ENCODE data around the gene MEGF9. TPM values are rescaled to one million over a fixed set of nuclear protein-coding genes. Genes with fewer than 3 reads are reported as not detected.

The MEGF9 gene
- total and polyA plus RNA-seq, 2 donors: 3.5 to 3.7 TPM

DNA sequence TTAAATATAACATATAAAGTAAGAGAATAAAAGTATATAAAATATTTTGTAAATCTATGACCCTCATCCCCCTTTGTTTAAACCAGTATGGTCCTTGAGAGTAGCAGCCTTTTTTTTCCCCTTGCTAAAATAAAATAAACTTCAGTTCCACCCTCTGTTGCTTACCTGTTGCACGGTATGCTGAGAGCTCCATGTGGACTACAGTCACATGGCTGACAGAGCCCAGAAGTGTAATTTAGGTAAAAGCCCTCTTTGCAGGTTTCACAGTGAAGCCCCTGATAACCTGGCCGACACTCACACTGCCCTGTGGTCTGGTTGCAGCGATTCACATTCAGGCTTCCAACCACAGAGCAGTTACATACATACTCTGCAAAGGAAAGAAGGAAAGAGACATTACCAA is 55.1 kb downstream of the MEGF9 start:
- DNase-seq (ENCODE audit: low read depth in 6 of 9, low spot score in 9 of 9): no peak
- Histone ChIP-seq H3K4me1 (ENCODE audit: control insufficient read depth in 2 of 2, insufficient read depth in 2 of 2, low read length in 2 of 2) (no peaks in the 10 kb centered on the region), H3K36me3 (ENCODE audit: control insufficient read depth in 2 of 2, insufficient read depth in 2 of 2, low read length in 1 of 2) (no peaks in the 10 kb centered on the region)

DNA sequence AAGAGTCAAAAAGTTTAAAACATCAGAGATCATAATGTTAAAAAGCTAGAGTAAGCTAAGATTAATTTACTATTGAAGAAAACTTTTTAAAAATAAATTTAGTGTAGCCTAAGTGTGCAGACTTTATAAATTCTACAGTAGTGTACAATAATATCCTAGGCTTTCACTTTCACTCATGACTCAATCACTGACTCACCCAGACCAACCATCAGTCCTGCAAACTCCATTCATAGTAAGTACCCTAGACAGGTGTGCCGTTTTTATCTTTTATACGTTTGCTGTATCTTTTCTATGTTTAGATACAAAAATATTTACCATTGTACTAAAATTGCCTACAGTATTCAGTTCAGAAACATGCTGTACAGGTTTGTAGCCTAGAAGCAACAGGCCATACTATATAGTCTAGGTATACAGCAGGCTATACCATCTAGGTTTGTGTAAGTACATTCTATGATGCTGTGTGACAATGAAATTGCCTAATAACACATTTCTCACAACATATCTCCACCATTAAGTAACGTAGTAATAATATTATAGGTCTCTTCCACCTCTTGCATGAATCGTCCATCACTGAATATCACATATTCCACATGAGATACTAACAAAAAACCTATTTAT is 59.2 kb downstream of the MEGF9 start:
- Histone ChIP-seq H3K4me3 (ENCODE audit: low read length in 2 of 2) (no peak overlapping the region), H3K27ac (ENCODE audit: low read depth in 1 of 2, low read length in 1 of 2) (no peak overlapping the region), H3K9me3 (ENCODE audit: control insufficient read depth in 2 of 2, insufficient read depth in 1 of 2, low read length in 1 of 2) (no peaks in the 10 kb centered on the region), H3K27me3 (ENCODE audit: control insufficient read depth in 2 of 2, insufficient read depth in 1 of 2, low read length in 1 of 2) (no peaks in the 10 kb centered on the region), H3K36me3 (ENCODE audit: control insufficient read depth in 2 of 2, insufficient read depth in 2 of 2, low read length in 1 of 2) (no peaks in the 10 kb centered on the region), H3K4me1 (ENCODE audit: control insufficient read depth in 2 of 2, insufficient read depth in 2 of 2, low read length in 2 of 2) (no peaks in the 10 kb centered on the region)
- 96% methylated on average over 4 of the region's 4 CpGs for WGBS
- no peak for DNase-seq (ENCODE audit: low read depth in 6 of 9, low spot score in 9 of 9)

More for the DNA sequence above, 55.1 kb downstream of the MEGF9 start:
- Histone ChIP-seq H3K27ac (ENCODE audit: low read depth in 1 of 2, low read length in 1 of 2) (no peak overlapping the region), H3K27me3 (ENCODE audit: control insufficient read depth in 2 of 2, insufficient read depth in 1 of 2, low read length in 1 of 2) (no peaks in the 10 kb centered on the region), H3K4me3 (ENCODE audit: low read length in 2 of 2) (no peak overlapping the region), H3K9me3 (ENCODE audit: control insufficient read depth in 2 of 2, insufficient read depth in 1 of 2, low read length in 1 of 2) (no peaks in the 10 kb centered on the region)
- WGBS: 64% methylated on average over 3 of the region's 3 CpGs

DNA sequence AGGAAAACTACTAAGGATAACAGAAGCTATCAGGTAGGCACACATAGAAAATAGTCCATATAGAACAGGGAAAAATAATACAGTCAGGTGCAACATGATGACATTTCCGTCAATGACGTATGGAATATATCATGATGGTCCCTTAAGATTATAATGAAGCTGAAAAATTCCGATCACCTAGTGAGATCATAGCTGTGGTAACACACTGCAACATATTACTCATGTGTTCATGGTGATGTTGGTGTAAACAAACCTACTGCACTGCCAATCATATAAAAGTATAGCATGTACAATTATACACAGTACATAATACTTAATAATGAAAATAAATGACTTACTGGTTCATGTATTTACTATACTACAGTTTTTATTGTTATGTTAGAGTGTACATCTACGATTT is 60.0 kb downstream of the MEGF9 start:
- H3K9me3 ChIP-seq (ENCODE audit: control insufficient read depth in 2 of 2, insufficient read depth in 1 of 2, low read length in 1 of 2): no peaks in the 10 kb centered on the region
- WGBS: 98% methylated on average over 4 of the region's 4 CpGs
- H3K36me3 ChIP-seq (ENCODE audit: control insufficient read depth in 2 of 2, insufficient read depth in 2 of 2, low read length in 1 of 2): no peaks in the 10 kb centered on the region
- H3K27ac ChIP-seq (ENCODE audit: low read depth in 1 of 2, low read length in 1 of 2): no peak overlapping the region
- no peak for DNase-seq (ENCODE audit: low read depth in 6 of 9, low spot score in 9 of 9)
- no peaks in the 10 kb centered on the region for H3K4me1 ChIP-seq (ENCODE audit: control insufficient read depth in 2 of 2, insufficient read depth in 2 of 2, low read length in 2 of 2)
- H3K4me3 ChIP-seq (ENCODE audit: low read length in 2 of 2): no peak overlapping the region
- H3K27me3 ChIP-seq (ENCODE audit: control insufficient read depth in 2 of 2, insufficient read depth in 1 of 2, low read length in 1 of 2): no peaks in the 10 kb centered on the region

DNA sequence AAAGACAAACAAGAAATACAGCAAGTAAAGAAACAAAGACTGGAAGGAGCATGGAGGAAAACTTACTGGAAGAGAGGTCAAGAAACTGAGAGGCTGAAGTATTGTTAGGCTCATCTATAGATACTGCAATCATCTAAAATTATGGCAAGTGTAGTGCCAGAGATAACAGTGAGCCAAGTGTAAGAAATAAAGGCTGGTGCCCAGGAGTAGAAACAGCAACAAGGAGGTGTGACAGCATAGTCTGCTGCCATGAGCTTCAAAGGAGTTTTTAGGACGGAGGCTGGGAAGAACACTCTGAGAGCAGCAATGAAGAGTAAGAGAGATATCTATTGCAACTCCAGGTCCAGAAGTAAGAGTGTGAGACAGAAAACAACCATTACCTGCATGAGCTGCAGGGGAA is 60.5 kb downstream of the MEGF9 start:
- Histone ChIP-seq H3K4me1 (ENCODE audit: control insufficient read depth in 2 of 2, insufficient read depth in 2 of 2, low read length in 2 of 2) (no peaks in the 10 kb centered on the region), H3K27ac (ENCODE audit: low read depth in 1 of 2, low read length in 1 of 2) (no peak overlapping the region), H3K36me3 (ENCODE audit: control insufficient read depth in 2 of 2, insufficient read depth in 2 of 2, low read length in 1 of 2) (no peaks in the 10 kb centered on the region), H3K4me3 (ENCODE audit: low read length in 2 of 2) (no peak overlapping the region), H3K9me3 (ENCODE audit: control insufficient read depth in 2 of 2, insufficient read depth in 1 of 2, low read length in 1 of 2) (no peaks in the 10 kb centered on the region), H3K27me3 (ENCODE audit: control insufficient read depth in 2 of 2, insufficient read depth in 1 of 2, low read length in 1 of 2) (no peaks in the 10 kb centered on the region)
- WGBS: 98% methylated on average over 1 of the region's 1 CpG
- DNase-seq (ENCODE audit: low read depth in 6 of 9, low spot score in 9 of 9): no peak

DNA sequence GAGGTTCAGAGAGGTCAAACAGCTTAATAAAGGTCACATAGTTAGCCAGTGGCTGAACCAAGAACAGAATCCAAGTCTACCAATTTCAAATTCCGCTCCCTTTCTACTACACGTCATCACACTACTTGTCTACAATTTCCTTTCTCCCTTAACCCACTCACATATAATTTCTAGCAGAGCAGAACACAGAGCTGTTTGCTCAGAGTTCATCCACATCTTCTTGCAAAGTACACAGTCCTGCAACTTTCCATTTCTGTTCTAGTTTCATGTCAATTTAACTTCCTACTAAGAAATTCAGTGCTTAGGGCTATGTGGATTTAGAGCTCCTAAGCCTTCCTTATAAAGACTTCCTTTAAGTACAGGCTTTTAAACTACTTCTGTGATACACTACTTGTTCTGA is 61.3 kb downstream of the MEGF9 start:
- Histone ChIP-seq H3K36me3 (ENCODE audit: control insufficient read depth in 2 of 2, insufficient read depth in 2 of 2, low read length in 1 of 2) (no peaks in the 10 kb centered on the region), H3K27me3 (ENCODE audit: control insufficient read depth in 2 of 2, insufficient read depth in 1 of 2, low read length in 1 of 2) (no peaks in the 10 kb centered on the region), H3K9me3 (ENCODE audit: control insufficient read depth in 2 of 2, insufficient read depth in 1 of 2, low read length in 1 of 2) (no peaks in the 10 kb centered on the region), H3K27ac (ENCODE audit: low read depth in 1 of 2, low read length in 1 of 2) (no peak overlapping the region), H3K4me1 (ENCODE audit: control insufficient read depth in 2 of 2, insufficient read depth in 2 of 2, low read length in 2 of 2) (no peaks in the 10 kb centered on the region), H3K4me3 (ENCODE audit: low read length in 2 of 2) (no peak overlapping the region)
- WGBS: 95% methylated on average over 2 of the region's 2 CpGs
- DNase-seq (ENCODE audit: low read depth in 6 of 9, low spot score in 9 of 9): peak in 1 of 9 donors; percentile 1

DNA sequence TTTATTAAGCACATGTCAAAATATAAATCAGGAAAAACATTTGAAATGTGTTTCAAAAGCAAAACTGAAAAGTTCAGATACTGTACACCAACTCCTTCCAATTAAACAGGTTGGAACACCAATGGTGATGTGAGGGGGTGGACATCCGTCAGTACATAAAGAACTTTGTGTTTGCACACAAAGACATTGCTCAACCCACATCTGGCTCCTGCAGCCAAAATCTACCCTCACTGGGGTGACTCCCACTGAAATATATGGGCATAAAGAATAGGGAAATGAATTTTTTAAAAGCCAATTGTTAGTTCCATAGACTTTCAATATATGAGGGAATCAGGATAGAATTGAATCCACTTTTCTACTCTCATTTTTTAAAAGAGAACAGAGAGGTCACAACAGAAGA is 63.9 kb downstream of the MEGF9 start:
- no peak overlapping the region for H3K27ac ChIP-seq (ENCODE audit: low read depth in 1 of 2, low read length in 1 of 2)
- H3K27me3 ChIP-seq (ENCODE audit: control insufficient read depth in 2 of 2, insufficient read depth in 1 of 2, low read length in 1 of 2): no peaks in the 10 kb centered on the region
- no peak overlapping the region for H3K4me3 ChIP-seq (ENCODE audit: low read length in 2 of 2)
- WGBS: 97% methylated on average over 1 of the region's 1 CpG
- DNase-seq (ENCODE audit: low read depth in 6 of 9, low spot score in 9 of 9): no peak
- no peaks in the 10 kb centered on the region for H3K4me1 ChIP-seq (ENCODE audit: control insufficient read depth in 2 of 2, insufficient read depth in 2 of 2, low read length in 2 of 2)
- H3K36me3 ChIP-seq (ENCODE audit: control insufficient read depth in 2 of 2, insufficient read depth in 2 of 2, low read length in 1 of 2): no peaks in the 10 kb centered on the region
- H3K9me3 ChIP-seq (ENCODE audit: control insufficient read depth in 2 of 2, insufficient read depth in 1 of 2, low read length in 1 of 2): no peaks in the 10 kb centered on the region

DNA sequence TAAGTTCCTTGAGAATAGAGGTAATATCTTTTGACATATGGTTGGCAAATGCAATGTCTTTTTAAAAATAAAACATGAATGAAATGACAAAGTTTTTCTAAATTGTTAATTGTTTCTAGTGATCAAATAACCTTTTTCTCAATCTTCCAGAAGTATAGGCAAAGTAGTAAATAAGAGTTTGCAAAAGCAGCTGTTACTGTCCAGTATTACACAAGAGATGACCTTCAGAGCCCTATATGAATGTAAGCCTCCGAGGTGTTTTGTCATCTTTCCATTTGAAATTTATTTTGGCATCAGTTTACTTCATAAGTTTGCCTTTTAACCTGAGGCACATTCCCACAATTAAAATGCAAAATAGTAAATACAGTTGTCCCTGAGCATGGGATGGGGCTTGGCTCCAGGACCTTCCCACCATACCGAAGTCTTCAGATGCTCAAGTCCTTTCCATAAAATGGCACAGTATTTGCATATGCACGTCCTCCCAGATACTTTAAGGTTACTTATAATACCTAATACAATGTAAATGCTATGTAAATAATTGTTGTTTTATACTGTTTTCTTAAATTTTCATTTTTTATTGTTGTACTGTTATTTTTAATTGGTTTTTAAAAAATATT is 65.6 kb downstream of the MEGF9 start:
- WGBS: 98% methylated on average over 3 of the region's 3 CpGs
- no peaks in the 10 kb centered on the region for H3K9me3 ChIP-seq (ENCODE audit: control insufficient read depth in 2 of 2, insufficient read depth in 1 of 2, low read length in 1 of 2)
- DNase-seq (ENCODE audit: low read depth in 6 of 9, low spot score in 9 of 9): no peak
- H3K27ac ChIP-seq (ENCODE audit: low read depth in 1 of 2, low read length in 1 of 2): no peak overlapping the region
- H3K36me3 ChIP-seq (ENCODE audit: control insufficient read depth in 2 of 2, insufficient read depth in 2 of 2, low read length in 1 of 2): no peaks in the 10 kb centered on the region
- no peaks in the 10 kb centered on the region for H3K4me1 ChIP-seq (ENCODE audit: control insufficient read depth in 2 of 2, insufficient read depth in 2 of 2, low read length in 2 of 2)
- H3K4me3 ChIP-seq (ENCODE audit: low read length in 2 of 2): no peak overlapping the region
- no peaks in the 10 kb centered on the region for H3K27me3 ChIP-seq (ENCODE audit: control insufficient read depth in 2 of 2, insufficient read depth in 1 of 2, low read length in 1 of 2)

DNA sequence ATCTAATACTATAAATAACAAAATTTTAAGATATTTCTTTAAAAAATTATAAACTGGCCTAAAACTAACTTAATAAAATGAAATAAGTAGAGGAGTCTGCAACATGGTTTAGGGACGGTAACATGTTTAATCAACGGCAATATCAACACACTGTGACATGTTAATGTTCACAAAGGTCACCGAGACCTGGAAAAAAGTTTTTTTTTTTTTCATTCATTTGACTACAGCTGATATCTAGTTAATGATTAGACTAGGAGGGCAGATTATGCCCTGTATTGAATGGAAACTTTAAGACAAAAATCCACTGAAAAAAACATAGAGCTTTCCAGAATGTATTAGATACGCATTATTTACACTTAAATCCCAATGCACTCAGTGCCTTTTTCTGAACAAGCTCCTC is 67.3 kb downstream of the MEGF9 start:
- no peaks in the 10 kb centered on the region for H3K4me1 ChIP-seq (ENCODE audit: control insufficient read depth in 2 of 2, insufficient read depth in 2 of 2, low read length in 2 of 2)
- no peaks in the 10 kb centered on the region for H3K9me3 ChIP-seq (ENCODE audit: control insufficient read depth in 2 of 2, insufficient read depth in 1 of 2, low read length in 1 of 2)
- no peak for DNase-seq (ENCODE audit: low read depth in 6 of 9, low spot score in 9 of 9)
- H3K27ac ChIP-seq (ENCODE audit: low read depth in 1 of 2, low read length in 1 of 2): no peak overlapping the region
- H3K36me3 ChIP-seq (ENCODE audit: control insufficient read depth in 2 of 2, insufficient read depth in 2 of 2, low read length in 1 of 2): no peaks in the 10 kb centered on the region
- no peak overlapping the region for H3K4me3 ChIP-seq (ENCODE audit: low read length in 2 of 2)
- H3K27me3 ChIP-seq (ENCODE audit: control insufficient read depth in 2 of 2, insufficient read depth in 1 of 2, low read length in 1 of 2): no peaks in the 10 kb centered on the region
- over 99% methylated on average over 4 of the region's 4 CpGs for WGBS

DNA sequence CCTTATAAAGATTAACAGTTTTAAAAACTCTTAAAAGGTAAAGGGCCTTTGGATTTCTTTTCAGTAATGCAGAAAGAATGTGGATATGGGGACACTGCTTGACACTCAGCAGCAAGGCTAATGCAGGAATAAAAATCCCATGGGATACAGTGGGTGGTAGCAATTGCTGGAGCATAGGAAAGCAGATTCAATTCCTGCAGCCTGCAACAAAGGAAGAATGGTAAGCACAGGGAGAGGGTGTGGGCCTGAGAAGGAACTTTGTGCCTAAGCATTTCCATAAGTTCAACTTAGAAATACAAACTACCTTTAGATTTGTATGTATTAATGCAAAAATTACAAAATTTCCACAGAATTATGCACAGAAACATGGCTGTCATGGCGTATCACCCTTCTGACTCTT is 68.5 kb downstream of the MEGF9 start:
- Histone ChIP-seq H3K27ac (ENCODE audit: low read depth in 1 of 2, low read length in 1 of 2) (no peak overlapping the region), H3K27me3 (ENCODE audit: control insufficient read depth in 2 of 2, insufficient read depth in 1 of 2, low read length in 1 of 2) (no peaks in the 10 kb centered on the region), H3K9me3 (ENCODE audit: control insufficient read depth in 2 of 2, insufficient read depth in 1 of 2, low read length in 1 of 2) (no peaks in the 10 kb centered on the region), H3K4me3 (ENCODE audit: low read length in 2 of 2) (no peak overlapping the region), H3K36me3 (ENCODE audit: control insufficient read depth in 2 of 2, insufficient read depth in 2 of 2, low read length in 1 of 2) (no peaks in the 10 kb centered on the region), H3K4me1 (ENCODE audit: control insufficient read depth in 2 of 2, insufficient read depth in 2 of 2, low read length in 2 of 2) (no peaks in the 10 kb centered on the region)
- DNase-seq (ENCODE audit: low read depth in 6 of 9, low spot score in 9 of 9): no peak
- 95% methylated on average over 1 of the region's 1 CpG for WGBS

Data from thymus (tissue), 11 donors.